K562 (cell line): Measurements from ENCODE around the gene CUL2. TPM values are rescaled to one million over a fixed set of nuclear protein-coding genes. Genes with fewer than 3 reads are reported as not detected.

Source experiments
- BRD9 ChIP-seq: fragments of 450-650 bp; IDR thresholded peaks from 2 replicates; pipeline ENCODE4 v1.6.1; 2018; ENCODE audit warnings: low read depth; ENCODE audit not compliant: partially characterized antibody
- CEBPZ ChIP-seq: fragments of 150-350 bp; IDR thresholded peaks from 2 replicates; pipeline ENCODE4 v1.6.1; 2014; ENCODE audit warnings: low read depth, mild to moderate bottlenecking, low read length, borderline replicate concordance
- FOXK2 ChIP-seq, 2 experiments: fragments of 450-650 bp; IDR thresholded peaks in 1 of 2; conservative IDR thresholded peaks in 1 of 2; 2 replicates each; pipeline ENCODE4 v1.6.1; 2016; ENCODE audit warnings: low read depth in 2 of 2, mild to moderate bottlenecking in 1 of 2
- MLX ChIP-seq, 2 experiments: fragments of 450-650 bp in 1 of 2; sonication (generic) in 1 of 2; formaldehyde crosslinking; conservative IDR thresholded peaks; 2 replicates each; pipeline versions ENCODE4 v1.4.0 to v1.8.1; 2020 to 2022; ENCODE audit warnings: mild to moderate bottlenecking in 1 of 2, missing genetic modification reagents in 1 of 2
- MYNN ChIP-seq, 2 experiments: sonication (generic); formaldehyde crosslinking in 1 of 2; IDR thresholded peaks; 2 replicates each; pipeline versions ENCODE4 v1.5.0 to v1.6.1; 2016 to 2020; ENCODE audit warnings: antibody characterized with exemption in 1 of 2, missing genetic modification reagents in 1 of 2
- NCOA4 ChIP-seq: fragments of 450-650 bp; IDR thresholded peaks from 2 replicates; pipeline ENCODE4 v1.6.1; 2018; ENCODE audit warnings: mild to moderate bottlenecking; ENCODE audit not compliant: partially characterized antibody
- SMAD1 ChIP-seq: fragments of 150-350 bp; IDR thresholded peaks from 2 replicates; pipeline ENCODE4 v1.6.1; 2014; ENCODE audit warnings: low read length, low read depth; ENCODE audit not compliant: partially characterized antibody
- SRSF1 ChIP-seq: fragments of 200-400 bp; formaldehyde crosslinking; IDR thresholded peaks from 2 replicates; pipeline ENCODE4 v1.6.1; 2017; ENCODE audit warnings: mild to moderate bottlenecking, low read depth, low read length, moderate library complexity
- WHSC1 ChIP-seq: IDR thresholded peaks from one replicate; pipeline ENCODE4 v1.6.1; 2012; ENCODE audit warnings: low read length, control low read depth, inconsistent platforms
- ZNF124 ChIP-seq: sonication (generic); formaldehyde crosslinking; IDR thresholded peaks from 2 replicates; pipeline ENCODE4 v1.8.1; 2022; ENCODE audit warnings: missing genetic modification reagents
- ZNF3 ChIP-seq: fragments of 250-450 bp; sonication (Bioruptor Pico); IDR thresholded peaks from 2 replicates; pipeline ENCODE4 v1.5.0; 2021; ENCODE audit warnings: mild to moderate bottlenecking, moderate library complexity
- polyA plus RNA-seq, 8 experiments: library from polyadenylated mRNA; depleted of rRNA in 4 of 8; stranded (reverse) in 5 of 8; unstranded in 3 of 8; fragments of >200 nt; fragmentation: Nextera tagmentation in 2 of 8; fragmentation: Illumina TruSeq in 1 of 8; extraction: Ambion mirVana in 2 of 8; extraction: Trizol in 1 of 8; gene quantifications; 2 replicates each; pipeline versions ENCODE4 v1.2.1 to v1.2.3, GENCODE V29; 2011 to 2014; ENCODE audit warnings: inconsistent platforms in 1 of 8, missing spikeins in 1 of 8
- total RNA-seq, 7 experiments: library from RNA; depleted of rRNA in 6 of 7; stranded (reverse); fragments of >200 nt in 6 of 7; fragmentation: Illumina TruSeq in 2 of 7; extraction: Trizol in 2 of 7; gene quantifications; 2 replicates each; pipeline versions ENCODE4 v1.2.1 to v1.2.3, GENCODE V29; 2011 to 2021; ENCODE audit warnings: low replicate concordance in 1 of 7
- TF ChIP-seq, protein P1 (sequence below), 2 experiments: fragments of 450-650 bp; formaldehyde crosslinking in 1 of 2; IDR thresholded peaks; 2 replicates each; pipeline versions ENCODE4 v1.4.0 to v1.6.1; 2014 to 2020; ENCODE audit warnings: mild to moderate bottlenecking in 2 of 2, borderline replicate concordance in 1 of 2, low read depth in 1 of 2
- TF ChIP-seq, protein P2 (sequence below): fragments of 250-450 bp; sonication (Bioruptor Pico); IDR thresholded peaks from 2 replicates; pipeline ENCODE4 v1.8.0; 2021; ENCODE audit warnings: moderate library complexity, mild to moderate bottlenecking, inconsistent platforms

CUL2 gene
- total and polyA plus RNA-seq, 9 of the 15 experiments (the other 6 are each of a cell fraction or from before 2014, with no cell fraction given) = 17.3 to 46.3 (median 41.2) TPM

GRCh38 chr10:34994565-34995142 is 95.5 kb downstream of the CUL2 start (continued):
- TF ChIP-seq NCOA4 = no peak
- TF ChIP-seq, protein P1, sequence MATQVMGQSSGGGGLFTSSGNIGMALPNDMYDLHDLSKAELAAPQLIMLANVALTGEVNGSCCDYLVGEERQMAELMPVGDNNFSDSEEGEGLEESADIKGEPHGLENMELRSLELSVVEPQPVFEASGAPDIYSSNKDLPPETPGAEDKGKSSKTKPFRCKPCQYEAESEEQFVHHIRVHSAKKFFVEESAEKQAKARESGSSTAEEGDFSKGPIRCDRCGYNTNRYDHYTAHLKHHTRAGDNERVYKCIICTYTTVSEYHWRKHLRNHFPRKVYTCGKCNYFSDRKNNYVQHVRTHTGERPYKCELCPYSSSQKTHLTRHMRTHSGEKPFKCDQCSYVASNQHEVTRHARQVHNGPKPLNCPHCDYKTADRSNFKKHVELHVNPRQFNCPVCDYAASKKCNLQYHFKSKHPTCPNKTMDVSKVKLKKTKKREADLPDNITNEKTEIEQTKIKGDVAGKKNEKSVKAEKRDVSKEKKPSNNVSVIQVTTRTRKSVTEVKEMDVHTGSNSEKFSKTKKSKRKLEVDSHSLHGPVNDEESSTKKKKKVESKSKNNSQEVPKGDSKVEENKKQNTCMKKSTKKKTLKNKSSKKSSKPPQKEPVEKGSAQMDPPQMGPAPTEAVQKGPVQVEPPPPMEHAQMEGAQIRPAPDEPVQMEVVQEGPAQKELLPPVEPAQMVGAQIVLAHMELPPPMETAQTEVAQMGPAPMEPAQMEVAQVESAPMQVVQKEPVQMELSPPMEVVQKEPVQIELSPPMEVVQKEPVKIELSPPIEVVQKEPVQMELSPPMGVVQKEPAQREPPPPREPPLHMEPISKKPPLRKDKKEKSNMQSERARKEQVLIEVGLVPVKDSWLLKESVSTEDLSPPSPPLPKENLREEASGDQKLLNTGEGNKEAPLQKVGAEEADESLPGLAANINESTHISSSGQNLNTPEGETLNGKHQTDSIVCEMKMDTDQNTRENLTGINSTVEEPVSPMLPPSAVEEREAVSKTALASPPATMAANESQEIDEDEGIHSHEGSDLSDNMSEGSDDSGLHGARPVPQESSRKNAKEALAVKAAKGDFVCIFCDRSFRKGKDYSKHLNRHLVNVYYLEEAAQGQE (IDR thresholded peaks at IDR 0.05; ENCODE audit: borderline replicate concordance) = peak; percentile 69
- TF ChIP-seq, protein P1 (CRISPR knock-in tag; IDR thresholded peaks at IDR 0.05; ENCODE audit: low read depth) = no peak
- no peak for TF ChIP-seq WHSC1
- TF ChIP-seq ZNF3 (CRISPR knock-in tag) = no peak
- no peak for TF ChIP-seq SMAD1
- no peak for TF ChIP-seq ZNF124 (CRISPR knock-in tag)
- TF ChIP-seq MLX (CRISPR knock-in tag; conservative IDR thresholded peaks at IDR 0.05) = no peak
- no peak for TF ChIP-seq SRSF1
- no peak for TF ChIP-seq BRD9
- TF ChIP-seq, protein P2, sequence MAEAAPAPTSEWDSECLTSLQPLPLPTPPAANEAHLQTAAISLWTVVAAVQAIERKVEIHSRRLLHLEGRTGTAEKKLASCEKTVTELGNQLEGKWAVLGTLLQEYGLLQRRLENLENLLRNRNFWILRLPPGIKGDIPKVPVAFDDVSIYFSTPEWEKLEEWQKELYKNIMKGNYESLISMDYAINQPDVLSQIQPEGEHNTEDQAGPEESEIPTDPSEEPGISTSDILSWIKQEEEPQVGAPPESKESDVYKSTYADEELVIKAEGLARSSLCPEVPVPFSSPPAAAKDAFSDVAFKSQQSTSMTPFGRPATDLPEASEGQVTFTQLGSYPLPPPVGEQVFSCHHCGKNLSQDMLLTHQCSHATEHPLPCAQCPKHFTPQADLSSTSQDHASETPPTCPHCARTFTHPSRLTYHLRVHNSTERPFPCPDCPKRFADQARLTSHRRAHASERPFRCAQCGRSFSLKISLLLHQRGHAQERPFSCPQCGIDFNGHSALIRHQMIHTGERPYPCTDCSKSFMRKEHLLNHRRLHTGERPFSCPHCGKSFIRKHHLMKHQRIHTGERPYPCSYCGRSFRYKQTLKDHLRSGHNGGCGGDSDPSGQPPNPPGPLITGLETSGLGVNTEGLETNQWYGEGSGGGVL = no peak
- TF ChIP-seq MYNN (IDR thresholded peaks at IDR 0.05) = no peak
- no peak for TF ChIP-seq MYNN (CRISPR knock-in tag; IDR thresholded peaks at IDR 0.05)
- TF ChIP-seq CEBPZ = no peak
- no peak for TF ChIP-seq FOXK2 (conservative IDR thresholded peaks at IDR 0.05 in 1 of 2, IDR thresholded peaks at IDR 0.05 in 1 of 2; ENCODE audit: low read depth in 2 of 2)
